Brain microvascular endothelial cell (primary cell): Measurements from ENCODE around the gene KRTAP5-6.

Experiments
- DNase-seq: peaks from one replicate; pipeline ENCODE4 v3.0.0-alpha.2; 2020
- H3K27ac ChIP-seq: fragments of 250-450 bp; sonication (Bioruptor Pico); 2 replicates; pipeline ENCODE4 v1.5.1; 2020; ENCODE audit warnings: mild to moderate bottlenecking, moderate library complexity
- H3K27me3 ChIP-seq: fragments of 250-450 bp; sonication (Bioruptor Pico); replicated peaks from 2 replicates; pipeline ENCODE4 v1.5.1; 2020; ENCODE audit warnings: mild to moderate bottlenecking
- H3K36me3 ChIP-seq: fragments of 250-450 bp; sonication (Bioruptor Pico); replicated peaks from 2 replicates; pipeline ENCODE4 v1.5.1; 2020; ENCODE audit warnings: mild to moderate bottlenecking
- H3K4me3 ChIP-seq: 2 replicates; pipeline ENCODE4 v1.5.1; 2011; ENCODE audit warnings: low read depth, mild to moderate bottlenecking, control low read depth, low read length, moderate library complexity
- in situ Hi-C: cut with HindIII; loops from 2 replicates; pipeline ENCODE4 v1.10.0; 2017; ENCODE audit warnings: low sequenced_read_pairs, low pct_ligation_motif_present
- TF ChIP-seq, protein P1 (sequence below): IDR thresholded peaks from 2 replicates; pipeline ENCODE4 v1.5.1; 2011; ENCODE audit warnings: low read depth, mild to moderate bottlenecking, moderate library complexity, low read length, control low read depth, inconsistent platforms; ENCODE audit errors: missing control alignments

KRTAP5-6 gene

GRCh38 chr11:1654388-1655167, 42.4 kb upstream of the KRTAP5-6 start:
- peaks cover 18% of the 10 kb centered on the region for H3K27me3 ChIP-seq
- DNase-seq, result no peak

GRCh38 chr11:1655168-1656060, 41.6 kb upstream of the KRTAP5-6 start:
- no peak overlapping the region for H3K4me3 ChIP-seq
- no peak for DNase-seq
- in situ Hi-C loops, result no loop called here
- H3K27ac ChIP-seq, result no peak overlapping the region
- peaks cover 18% of the 10 kb centered on the region for H3K27me3 ChIP-seq
- TF ChIP-seq, protein P1, sequence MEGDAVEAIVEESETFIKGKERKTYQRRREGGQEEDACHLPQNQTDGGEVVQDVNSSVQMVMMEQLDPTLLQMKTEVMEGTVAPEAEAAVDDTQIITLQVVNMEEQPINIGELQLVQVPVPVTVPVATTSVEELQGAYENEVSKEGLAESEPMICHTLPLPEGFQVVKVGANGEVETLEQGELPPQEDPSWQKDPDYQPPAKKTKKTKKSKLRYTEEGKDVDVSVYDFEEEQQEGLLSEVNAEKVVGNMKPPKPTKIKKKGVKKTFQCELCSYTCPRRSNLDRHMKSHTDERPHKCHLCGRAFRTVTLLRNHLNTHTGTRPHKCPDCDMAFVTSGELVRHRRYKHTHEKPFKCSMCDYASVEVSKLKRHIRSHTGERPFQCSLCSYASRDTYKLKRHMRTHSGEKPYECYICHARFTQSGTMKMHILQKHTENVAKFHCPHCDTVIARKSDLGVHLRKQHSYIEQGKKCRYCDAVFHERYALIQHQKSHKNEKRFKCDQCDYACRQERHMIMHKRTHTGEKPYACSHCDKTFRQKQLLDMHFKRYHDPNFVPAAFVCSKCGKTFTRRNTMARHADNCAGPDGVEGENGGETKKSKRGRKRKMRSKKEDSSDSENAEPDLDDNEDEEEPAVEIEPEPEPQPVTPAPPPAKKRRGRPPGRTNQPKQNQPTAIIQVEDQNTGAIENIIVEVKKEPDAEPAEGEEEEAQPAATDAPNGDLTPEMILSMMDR, result no peak
- no peaks in the 10 kb centered on the region for H3K36me3 ChIP-seq

More at GRCh38 chr11:1654388-1655167, 42.4 kb upstream of the KRTAP5-6 start:
- no peaks in the 10 kb centered on the region for H3K36me3 ChIP-seq
- H3K27ac ChIP-seq, result no peak overlapping the region
- TF ChIP-seq, protein P1, result no peak
- H3K4me3 ChIP-seq, result no peak overlapping the region
- in situ Hi-C loops, result no loop called here

GRCh38 chr11:1656061-1656441, 40.9 kb upstream of the KRTAP5-6 start:
- Histone ChIP-seq H3K36me3 (no peaks in the 10 kb centered on the region), H3K4me3 (no peak overlapping the region), H3K27me3 (peaks cover 18% of the 10 kb centered on the region), H3K27ac (no peak overlapping the region)
- in situ Hi-C loops, result no loop called here
- DNase-seq, result no peak
- TF ChIP-seq, protein P1, result no peak

DNA sequence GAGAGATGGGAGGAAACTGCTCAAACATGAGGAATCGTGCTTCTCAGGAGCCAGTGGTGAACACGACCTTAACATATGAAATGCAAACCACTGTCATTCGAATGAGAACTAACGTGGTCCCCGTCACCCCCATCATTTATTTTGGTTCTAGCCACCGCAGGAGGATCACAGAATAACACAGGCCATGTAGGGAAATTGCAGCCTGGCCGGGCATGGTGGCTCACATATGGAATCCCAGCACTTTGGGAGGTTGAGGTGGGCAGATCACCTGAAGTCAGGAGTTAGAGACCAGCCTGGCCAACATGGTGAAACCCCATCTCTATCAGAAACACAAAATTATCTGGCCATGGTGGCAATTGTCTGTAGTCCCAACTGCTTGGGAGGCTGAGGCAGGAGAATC, 40.3 kb upstream of the KRTAP5-6 start:
- H3K36me3 ChIP-seq, result no peaks in the 10 kb centered on the region
- H3K27me3 ChIP-seq, result peaks cover 18% of the 10 kb centered on the region
- in situ Hi-C loops, result no loop called here
- H3K27ac ChIP-seq, result no peak overlapping the region
- DNase-seq, result no peak
- TF ChIP-seq, protein P1, result no peak
- H3K4me3 ChIP-seq, result no peak overlapping the region

GRCh38 chr11:1659506-1659905, 37.5 kb upstream of the KRTAP5-6 start:
- TF ChIP-seq, protein P1, result no peak
- H3K4me3 ChIP-seq, result no peak overlapping the region
- peaks cover 13% of the 10 kb centered on the region for H3K27me3 ChIP-seq

More at GRCh38 chr11:1659506-1659905, 37.5 kb upstream of the KRTAP5-6 start:
- Histone ChIP-seq H3K27ac (no peak overlapping the region), H3K36me3 (no peaks in the 10 kb centered on the region)
- DNase-seq, result no peak
- in situ Hi-C loops, result no loop called here
